NCI-H187 treated with DMSO at 0.1 percent for 48 hours (cell line): Measurements from ENCODE around the gene FMN1.

Experiments used
- DNase-seq: peaks from one replicate; lab custom pipeline; 2025; lab: John Stamatoyannopoulos, UW

Gene FMN1

DNA sequence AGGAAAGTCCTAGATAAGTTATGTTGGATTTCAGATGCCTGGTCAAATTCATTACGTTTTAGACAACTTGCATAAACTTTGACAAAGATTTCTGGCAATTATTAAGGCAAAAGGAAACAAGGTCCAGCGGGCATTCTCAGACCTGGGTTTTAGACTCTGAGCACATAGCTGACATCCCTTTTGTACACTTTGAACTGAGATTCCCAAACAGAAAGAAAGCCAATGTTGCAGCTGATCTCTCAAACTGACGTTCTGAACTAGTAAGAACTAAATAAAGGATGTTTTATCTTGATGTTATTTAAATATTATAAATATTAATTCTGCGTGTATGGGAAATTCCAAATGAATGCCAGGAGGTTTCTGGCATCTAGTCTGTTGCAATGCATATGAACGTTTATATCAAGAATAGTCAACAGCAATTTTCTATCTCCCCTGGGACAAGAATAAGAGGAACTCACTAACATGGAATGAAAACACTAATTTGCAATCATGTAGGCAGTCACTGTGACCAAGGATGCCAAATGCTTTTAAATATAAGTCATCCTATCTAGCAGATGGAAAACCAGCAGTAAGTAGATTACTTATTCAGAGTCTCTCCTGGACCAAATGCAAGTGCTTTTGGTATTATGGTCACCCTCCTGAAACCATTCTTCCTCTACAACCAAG is 274.6 kb downstream of the FMN1 start:
- DNase-seq, result peak; percentile 40

- no peak for DNase-seq
These were observed 276.0 kb downstream of the FMN1 start for GRCh38 chr15:32918547-32918946.

DNA sequence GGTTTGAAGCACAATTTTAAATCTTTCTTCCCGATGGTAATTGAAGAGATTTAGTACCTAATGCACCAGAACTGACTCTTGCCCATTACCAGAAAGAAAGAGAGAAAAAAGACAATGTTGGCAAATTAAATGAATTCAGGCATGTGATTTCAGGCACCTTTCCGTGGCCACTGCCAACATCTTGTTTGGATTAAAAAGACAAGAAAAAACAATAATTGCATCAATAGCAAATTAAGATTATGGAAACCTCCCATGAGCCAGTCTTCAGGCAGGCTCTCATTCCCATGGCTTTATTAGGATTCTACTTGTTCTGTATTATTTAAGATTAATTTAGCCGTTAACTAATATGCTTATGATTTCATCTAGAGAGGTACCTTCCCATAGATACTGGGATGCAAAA is 283.7 kb downstream of the FMN1 start:
- DNase-seq, result no peak

DNA sequence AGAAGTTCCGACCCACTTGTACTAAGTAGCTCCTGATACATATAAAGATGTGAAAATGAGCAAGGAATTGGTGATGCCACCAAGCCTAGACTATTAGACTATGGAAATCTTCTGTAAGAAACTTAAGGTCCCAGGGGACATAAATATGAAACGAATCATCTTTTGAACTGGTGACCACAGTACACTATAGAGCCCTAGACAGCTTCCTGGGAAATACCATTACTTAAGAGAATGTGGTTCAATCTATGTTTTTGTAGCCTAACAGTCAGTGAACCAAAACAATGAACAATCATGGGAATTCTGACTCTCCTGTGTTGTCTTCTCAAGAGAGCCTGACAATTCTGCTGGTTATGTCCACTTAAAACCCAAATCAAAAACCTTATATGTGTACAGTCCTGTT is 285.1 kb downstream of the FMN1 start:
- no peak for DNase-seq

- no peak for DNase-seq
These were observed 285.6 kb downstream of the FMN1 start for GRCh38 chr15:32908872-32909271.

DNA sequence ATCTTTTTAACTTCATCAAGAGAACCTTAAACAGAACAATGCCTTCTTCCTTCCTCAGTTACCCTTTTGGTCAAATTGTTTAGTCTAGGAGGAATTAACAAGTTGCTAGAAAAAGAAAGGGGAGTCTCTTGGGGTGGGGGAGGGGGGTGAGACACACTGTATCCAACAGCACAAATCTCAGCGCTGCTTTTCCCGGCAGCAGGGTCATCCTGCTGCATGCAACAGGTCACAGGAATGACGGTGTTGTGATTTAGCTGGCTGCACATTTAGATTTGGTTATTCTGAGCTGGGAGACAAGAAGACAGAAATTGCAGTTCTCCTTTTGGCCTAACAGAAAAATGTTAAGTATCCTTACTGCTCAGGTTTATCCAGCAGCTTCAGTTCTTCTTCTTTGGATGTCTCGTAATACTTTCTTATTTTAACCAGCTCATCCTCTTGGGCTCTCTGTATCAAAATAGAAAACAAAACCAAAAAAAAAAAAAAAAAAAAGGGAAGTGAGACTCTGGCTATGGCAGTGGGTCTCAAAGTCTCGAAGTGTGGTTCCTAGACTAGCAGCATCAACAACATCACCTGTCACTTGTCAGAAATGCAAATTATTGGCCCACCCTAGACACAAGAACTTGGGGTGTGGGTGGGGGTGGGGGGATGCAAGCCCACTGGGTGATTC is 286.2 kb downstream of the FMN1 start:
- DNase-seq, result no peak

DNA sequence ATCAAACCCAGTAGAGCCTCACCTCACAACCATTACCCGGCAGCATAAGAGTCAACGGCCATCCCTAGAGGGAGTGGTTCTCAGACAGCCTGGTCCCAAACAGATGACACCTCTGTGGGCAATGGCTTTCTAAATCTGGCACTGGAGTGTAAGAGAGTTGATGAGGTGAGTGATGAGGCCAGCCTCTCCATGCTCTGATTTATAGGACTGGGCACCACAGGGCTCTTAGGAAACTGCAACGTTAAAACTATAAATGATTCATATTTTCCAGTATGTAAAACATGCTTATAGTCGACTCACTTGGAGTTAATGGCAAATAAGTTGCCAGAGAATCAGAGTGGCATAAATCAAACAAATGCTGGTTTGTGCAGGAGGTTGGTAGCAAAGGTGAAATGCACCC is 289.0 kb downstream of the FMN1 start:
- no peak for DNase-seq

DNA sequence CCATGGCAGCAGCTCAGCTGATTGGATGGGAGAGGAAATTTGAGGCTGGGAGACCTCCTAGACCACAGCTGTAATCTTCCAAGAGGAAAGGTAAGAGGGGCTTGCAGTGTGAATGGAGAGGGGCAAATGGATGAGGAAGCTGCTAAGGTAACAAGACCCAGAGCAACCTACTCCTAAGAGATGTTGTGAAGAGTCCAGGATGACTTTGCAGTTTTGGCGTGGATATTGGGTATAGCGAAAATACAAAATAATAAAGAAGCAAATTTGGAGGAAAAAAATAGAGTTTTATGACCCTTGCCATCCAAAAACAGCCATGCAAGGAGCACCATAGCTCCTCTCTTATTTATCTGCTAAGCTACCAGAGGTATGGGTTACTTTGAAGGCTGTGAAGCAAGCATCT is 290.1 kb downstream of the FMN1 start:
- DNase-seq, result no peak

GRCh38 chr15:32903591-32904290 is 290.8 kb downstream of the FMN1 start:
- no peak for DNase-seq

GRCh38 chr15:32901995-32902394 is 292.5 kb downstream of the FMN1 start:
- no peak for DNase-seq

- DNase-seq, result no peak
These were observed 293.3 kb downstream of the FMN1 start for GRCh38 chr15:32901192-32901591.

DNA sequence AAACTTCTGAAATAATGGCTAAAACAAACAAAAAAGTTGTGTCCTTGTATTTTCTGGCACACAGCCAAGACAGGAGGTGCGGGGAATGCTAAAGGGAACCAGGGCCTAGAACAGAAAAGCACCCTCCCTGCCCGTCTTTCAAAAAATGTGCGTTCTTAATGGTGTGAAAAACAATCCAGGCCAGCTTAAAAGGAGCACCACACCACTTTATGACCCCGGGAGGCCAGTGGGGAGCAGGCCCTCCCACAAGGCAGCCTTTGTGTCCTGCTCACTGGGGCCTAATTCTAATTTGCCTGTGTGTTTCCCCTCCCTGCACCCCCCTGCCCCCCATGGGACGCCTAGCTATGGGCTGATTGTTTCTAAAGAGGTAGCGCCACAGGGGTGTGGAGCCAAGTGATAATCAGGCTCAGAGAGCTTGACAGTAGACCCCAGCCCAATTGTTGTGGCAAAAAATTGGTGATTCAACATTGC is 295.4 kb downstream of the FMN1 start:
- no peak for DNase-seq

DNA sequence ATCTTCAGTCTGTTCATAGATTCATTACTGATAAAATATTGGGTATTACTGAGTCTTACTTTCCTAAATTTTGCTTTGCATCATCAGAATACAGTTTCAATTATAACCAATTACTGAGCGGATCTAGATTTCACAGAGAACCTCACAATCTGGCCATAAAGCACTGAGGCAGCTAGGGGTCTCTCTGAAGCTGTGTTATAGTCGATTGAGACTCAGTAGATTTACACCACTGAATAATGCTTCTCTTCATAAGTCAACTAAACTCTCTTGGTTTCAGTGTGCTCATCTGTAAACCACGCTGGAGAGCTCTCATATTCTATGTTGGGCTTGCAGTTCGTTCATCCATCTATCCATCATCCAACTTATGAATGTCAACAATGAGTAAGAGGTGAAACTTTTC is 296.1 kb downstream of the FMN1 start:
- DNase-seq, result no peak

DNA sequence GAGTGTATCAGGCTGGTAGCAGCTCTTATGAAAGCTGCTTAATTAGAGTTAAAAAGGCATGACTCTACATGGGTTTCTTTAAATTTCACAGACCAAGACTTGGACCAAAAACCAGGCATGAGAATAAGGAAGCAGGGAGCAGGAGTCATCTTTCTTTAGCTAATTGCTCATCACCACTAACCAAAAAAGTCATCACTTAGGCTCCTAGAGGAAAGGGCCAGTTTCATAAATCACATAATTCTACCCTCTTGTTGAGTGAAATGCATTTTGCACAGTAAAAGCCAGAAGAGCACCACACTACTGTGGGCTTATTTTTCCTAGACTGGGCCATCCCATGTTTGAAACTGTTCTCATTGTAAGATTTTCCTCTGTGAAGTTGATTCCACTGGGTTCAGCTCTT is 301.1 kb downstream of the FMN1 start:
- DNase-seq, result no peak

DNA sequence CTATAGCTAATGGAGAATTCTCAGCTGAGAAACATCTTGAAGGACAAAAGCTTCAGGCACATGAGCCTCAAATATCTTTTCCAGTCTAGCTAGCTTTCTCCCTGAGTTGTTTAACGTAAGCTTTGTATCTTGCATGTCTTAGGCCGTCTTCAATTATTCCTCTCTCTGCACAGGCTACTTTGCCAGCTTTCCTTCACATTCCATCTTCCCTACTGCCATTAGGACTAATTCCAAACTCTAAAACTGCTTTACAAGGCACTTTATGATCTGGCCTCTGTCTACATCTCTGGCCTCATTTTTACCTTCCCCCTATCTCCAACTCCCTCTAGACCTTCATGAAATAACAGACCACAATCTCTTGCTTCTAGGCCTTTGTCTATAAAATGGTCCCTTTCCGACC is 305.3 kb downstream of the FMN1 start:
- no peak for DNase-seq

GRCh38 chr15:32888221-32888761 is 306.2 kb downstream of the FMN1 start:
- no peak for DNase-seq

- no peak for DNase-seq
These were observed 307.4 kb downstream of the FMN1 start for GRCh38 chr15:32887090-32887489.

- DNase-seq, result no peak
These were observed 308.1 kb downstream of the FMN1 start for GRCh38 chr15:32886459-32886858.

GRCh38 chr15:32885713-32886112 is 308.8 kb downstream of the FMN1 start:
- DNase-seq, result no peak

- DNase-seq, result no peak
These were observed 310.4 kb downstream of the FMN1 start for GRCh38 chr15:32884146-32884545.

DNA sequence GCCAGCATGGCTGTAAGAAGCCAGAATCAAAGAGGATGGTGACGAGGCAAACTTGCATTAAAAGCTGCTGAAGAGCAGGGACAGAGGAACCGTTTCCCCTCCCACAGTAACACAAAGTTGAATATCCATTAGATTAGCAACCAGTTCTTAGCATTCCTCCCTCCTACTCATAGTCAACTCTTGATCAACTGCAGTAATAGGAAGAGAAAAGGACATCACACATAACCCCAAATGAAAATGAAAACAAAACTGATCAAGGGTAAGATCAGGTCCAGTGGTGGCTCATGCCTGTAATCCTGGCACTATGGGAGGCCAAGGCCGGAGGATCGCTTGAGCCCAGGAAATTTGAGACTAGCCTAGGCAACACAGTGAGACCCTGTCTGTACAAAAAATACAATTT is 311.6 kb downstream of the FMN1 start:
- DNase-seq, result no peak

GRCh38 chr15:32881528-32881927 is 313.0 kb downstream of the FMN1 start:
- DNase-seq, result no peak

DNA sequence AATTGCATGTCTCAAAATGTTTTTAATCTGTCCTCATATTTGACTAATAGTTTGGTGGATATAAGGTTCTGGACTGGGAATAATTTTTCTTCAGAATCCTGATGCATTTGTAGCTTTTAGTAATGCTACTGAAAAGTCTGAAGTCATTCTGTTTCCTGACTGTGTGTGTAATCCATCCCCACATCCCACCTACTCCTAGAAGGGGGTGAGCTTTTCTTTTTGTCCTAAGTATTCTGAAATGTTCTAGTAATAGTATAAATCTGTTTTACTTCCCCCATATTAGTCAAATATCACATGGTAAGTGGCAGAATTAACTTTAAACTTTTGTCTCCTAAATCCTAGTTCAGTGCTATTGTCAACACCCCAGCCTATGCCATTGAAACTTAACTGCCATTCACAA is 313.9 kb downstream of the FMN1 start:
- DNase-seq, result no peak
